K562 (cell line): ENCODE results near the gene NOL4L. TPM values are rescaled to one million over a fixed set of nuclear protein-coding genes. Genes with fewer than 3 reads are reported as not detected.

Experiments used
- ATAC-seq: fragments of 200-7000 bp; cut with Tn5 transposase; 3 replicates; pipeline ENCODE4 v1.9.1; 2020; ENCODE audit warnings: moderate library complexity
- BruUV-seq: library from RNA; stranded (reverse); fragments of 400-500 nt; replicated peaks from 2 replicates; lab custom pipeline; 2021; lab: Mats Ljungman, UMichigan
- CTCF ChIA-PET: fragments of 300-600 bp; formaldehyde crosslinking; extraction: SDS; loops from one replicate; lab custom pipeline; 2021; ENCODE audit warnings: low intra/inter-chr PET ratio; lab: Yijun Ruan, JAX
- POLR2A ChIA-PET: fragments of 300-600, 350-650 bp; sonication (Branson Sonifier 250); formaldehyde crosslinking; extraction: SDS; loops from one replicate; lab custom pipeline; 2021; ENCODE audit warnings: antibody characterized with exemption, inconsistent platforms; lab: Yijun Ruan, JAX
- DNase-seq, 4 experiments: peaks; one replicate each; pipeline versions ENCODE4 v3.0.0 to v3.0.0-alpha.2; 2011 to 2018; ENCODE audit warnings: low spot score in 3 of 4, mixed read lengths in 3 of 4; ENCODE audit errors: extremely low read depth in 1 of 4
- FAIRE-seq: peaks from 2 replicates; lab custom pipeline; 2011; peaks lifted over from hg19 to GRCh38; lab: Jason Lieb, UNC
- H2AFZ ChIP-seq: 2 replicates; pipeline ENCODE4 v1.6.0; 2011; ENCODE audit warnings: low read depth, low read length, control low read depth, inconsistent platforms
- H3K27ac ChIP-seq: fragments of 200-600 bp; 3 replicates; pipeline ENCODE4 v1.8.0; 2011; ENCODE audit warnings: low read depth, mild to moderate bottlenecking, control low read depth, inconsistent platforms, low read length, moderate library complexity, mixed read lengths; ENCODE audit errors: extremely low read depth
- H3K27me3 ChIP-seq, 2 experiments: fragments of 300-600 bp in 1 of 2; 2 replicates in 1 of 2; 3 replicates in 1 of 2; pipeline versions ENCODE4 v1.6.0 to v1.8.0; 2011; ENCODE audit warnings: inconsistent platforms in 2 of 2, low read length in 2 of 2, mild to moderate bottlenecking in 1 of 2, mixed read lengths in 1 of 2, moderate library complexity in 1 of 2; ENCODE audit not compliant: control insufficient read depth in 2 of 2, insufficient read depth in 2 of 2
- H3K36me3 ChIP-seq: fragments of 300-600 bp; 3 replicates; pipeline ENCODE4 v1.8.0; 2011; ENCODE audit warnings: mild to moderate bottlenecking, low read length, inconsistent platforms; ENCODE audit not compliant: control insufficient read depth, insufficient read depth
- H3K4me1 ChIP-seq, 2 experiments: fragments of 200-600 bp in 1 of 2; replicated peaks in 1 of 2; 2 replicates in 1 of 2; 3 replicates in 1 of 2; pipeline versions ENCODE4 v1.5.1 to v1.8.0; 2011; ENCODE audit warnings: inconsistent platforms in 2 of 2, low read length in 2 of 2, mild to moderate bottlenecking in 1 of 2, mixed read lengths in 1 of 2, moderate library complexity in 1 of 2; ENCODE audit not compliant: control insufficient read depth in 2 of 2, insufficient read depth in 2 of 2
- H3K4me2 ChIP-seq: 2 replicates; pipeline ENCODE4 v1.6.1; 2011; ENCODE audit warnings: low read length, control low read depth, inconsistent platforms, mixed read lengths; ENCODE audit not compliant: insufficient read depth
- H3K4me3 ChIP-seq: fragments of 200-600 bp; sonication (generic), shearing (Covaris generic); 2 replicates; pipeline ENCODE4 v1.5.1; 2016; ENCODE audit warnings: control low read depth, inconsistent platforms
- H3K79me2 ChIP-seq: fragments of 200-600 bp; 3 replicates; pipeline ENCODE4 v1.8.0; 2011; ENCODE audit warnings: low read length, inconsistent platforms; ENCODE audit not compliant: control insufficient read depth, insufficient read depth
- H3K9ac ChIP-seq, 2 experiments: 2 replicates each; pipeline versions ENCODE4 v1.6.0 to v1.6.1; 2011; ENCODE audit warnings: low read depth in 2 of 2, low read length in 2 of 2, control low read depth in 1 of 2, inconsistent platforms in 1 of 2, mild to moderate bottlenecking in 1 of 2, mixed read lengths in 1 of 2; ENCODE audit not compliant: insufficient read depth in 1 of 2
- H3K9me1 ChIP-seq: one replicate; pipeline ENCODE4 v1.6.0; 2011; ENCODE audit warnings: inconsistent platforms, mild to moderate bottlenecking, low read length, moderate library complexity; ENCODE audit not compliant: control insufficient read depth, insufficient read depth
- H3K9me3 ChIP-seq: replicated peaks from 2 replicates; pipeline ENCODE4 v1.5.1; 2011; ENCODE audit warnings: low read depth, low read length, inconsistent platforms; ENCODE audit not compliant: control insufficient read depth, insufficient read depth
- H4K20me1 ChIP-seq: replicated peaks from 2 replicates; pipeline ENCODE4 v1.6.1; 2011; ENCODE audit warnings: low read length, inconsistent platforms, mixed read lengths; ENCODE audit not compliant: control insufficient read depth, insufficient read depth
- ARID1B ChIP-seq: fragments of 450-650 bp; IDR thresholded peaks from 2 replicates; pipeline ENCODE4 v1.6.1; 2016; ENCODE audit warnings: antibody characterized with exemption, mild to moderate bottlenecking, inconsistent platforms
- CTBP1 ChIP-seq: fragments of 450-650 bp; IDR thresholded peaks from 2 replicates; pipeline ENCODE4 v1.6.1; 2016; ENCODE audit warnings: borderline replicate concordance
- EHMT2 ChIP-seq: fragments of 450-650 bp; IDR thresholded peaks from 2 replicates; pipeline ENCODE4 v1.6.1; 2018; ENCODE audit warnings: antibody characterized with exemption
- ELF4 ChIP-seq: fragments of 450-650 bp; formaldehyde crosslinking; IDR thresholded peaks from 2 replicates; pipeline ENCODE4 v1.4.0; 2022; ENCODE audit warnings: missing genetic modification characterization
- GATAD2A ChIP-seq: fragments of 450-650 bp; IDR thresholded peaks from 2 replicates; pipeline ENCODE4 v1.6.1; 2017
- HDAC1 ChIP-seq, 2 experiments: fragments of 450-650 bp; IDR thresholded peaks; 2 replicates each; pipeline ENCODE4 v1.6.1; 2016 to 2017; ENCODE audit warnings: inconsistent platforms in 1 of 2, mild to moderate bottlenecking in 1 of 2, moderate library complexity in 1 of 2
- HDAC2 ChIP-seq: fragments of 450-650 bp; IDR thresholded peaks from 2 replicates; pipeline ENCODE4 v1.6.1; 2016; ENCODE audit warnings: mild to moderate bottlenecking
- HLTF ChIP-seq: fragments of 450-650 bp; IDR thresholded peaks from 2 replicates; pipeline ENCODE4 v1.6.1; 2016
- HOMEZ ChIP-seq: fragments of 250-450 bp; sonication (Bioruptor Pico); IDR thresholded peaks from 2 replicates; pipeline ENCODE4 v1.4.0; 2020; ENCODE audit warnings: mild to moderate bottlenecking, moderate library complexity
- PHB2 ChIP-seq: fragments of 450-650 bp; IDR thresholded peaks from 2 replicates; pipeline ENCODE4 v1.6.1; 2017; ENCODE audit warnings: low read depth
- POLR2A ChIP-seq: fragments of 450-650 bp; conservative IDR thresholded peaks from 2 replicates; pipeline ENCODE4 v1.6.1; 2016
- POLR2B ChIP-seq: fragments of 450-650 bp; IDR thresholded peaks from 2 replicates; pipeline ENCODE4 v1.6.1; 2018; ENCODE audit warnings: low read depth; ENCODE audit not compliant: partially characterized antibody
- SUPT5H ChIP-seq: fragments of 450-650 bp; IDR thresholded peaks from 2 replicates; pipeline ENCODE4 v1.6.1; 2016
- YBX1 ChIP-seq: fragments of 450-650 bp; IDR thresholded peaks from 2 replicates; pipeline ENCODE4 v1.7.1; 2016; ENCODE audit warnings: mild to moderate bottlenecking
- ZNF280A ChIP-seq: fragments of 450-650 bp; IDR thresholded peaks from 2 replicates; pipeline ENCODE4 v1.6.1; 2018; ENCODE audit warnings: mild to moderate bottlenecking, low read depth; ENCODE audit not compliant: partially characterized antibody
- ZNF766 ChIP-seq: fragments of 200-800 bp; sonication (Bioruptor generic); conservative IDR thresholded peaks from 2 replicates; pipeline ENCODE4 v1.6.1; 2016; ENCODE audit warnings: missing genetic modification characterization, missing compliant biosample characterization
- ZNF785 ChIP-seq: fragments of 250-450 bp; sonication (Bioruptor Pico); IDR thresholded peaks from 2 replicates; pipeline ENCODE4 v1.4.0; 2020; ENCODE audit warnings: mild to moderate bottlenecking
- WGBS: fragments of 100-300 bp; shearing (Covaris generic); methylation state at CpG from one replicate; pipeline ENCODE4 v1.1.6; 2016; ENCODE audit warnings: low coverage, mixed read lengths; ENCODE audit not compliant: insufficient coverage; ENCODE audit errors: missing lambda C conversion rate; 5-methylcytosine and 5-hydroxymethylcytosine counted together
- in situ Hi-C: fragments of 300-500 bp; cut with MboI; formaldehyde crosslinking; loops from 4 replicates; pipeline ENCODE4 v1.15.0; 2018; ENCODE audit warnings: inconsistent platforms, mixed read lengths
- intact Hi-C: fragments of 100-400 bp; cut with micrococcal nuclease; formaldehyde crosslinking; loops from 2 replicates; pipeline ENCODE4 v1.14.2; 2022
- polyA plus RNA-seq, 8 experiments: library from polyadenylated mRNA; depleted of rRNA in 4 of 8; stranded (reverse) in 5 of 8; unstranded in 3 of 8; fragments of >200 nt; fragmentation: Nextera tagmentation in 2 of 8; fragmentation: Illumina TruSeq in 1 of 8; extraction: Ambion mirVana in 2 of 8; extraction: Trizol in 1 of 8; gene quantifications; 2 replicates each; pipeline versions ENCODE4 v1.2.1 to v1.2.3, GENCODE V29; 2011 to 2014; ENCODE audit warnings: inconsistent platforms in 1 of 8, missing spikeins in 1 of 8
- total RNA-seq, 7 experiments: library from RNA; depleted of rRNA in 6 of 7; stranded (reverse); fragments of >200 nt in 6 of 7; fragmentation: Illumina TruSeq in 2 of 7; extraction: Trizol in 2 of 7; gene quantifications; 2 replicates each; pipeline versions ENCODE4 v1.2.1 to v1.2.3, GENCODE V29; 2011 to 2021; ENCODE audit warnings: low replicate concordance in 1 of 7

NOL4L gene
- total and polyA plus RNA-seq, 9 of the 15 experiments (the other 6 are each of a cell fraction or from before 2014, with no cell fraction given), result 5.1 to 36.2 (median 13.6) TPM

GRCh38 chr20:32567384-32568178 is 17.6 kb downstream of the NOL4L start:
- ChIA-PET CTCF (no interaction called here), POLR2A (interaction anchor here (0.6 to 1.6 kb wide), 3 partner anchors 10 to 115 kb away, joined by 3 to 6 read pairs (median 4); no protein-coding TSS in a partner anchor)
- H3K9me1 ChIP-seq, result no peaks in the 10 kb centered on the region
- peaks cover 4% of the 10 kb centered on the region for H4K20me1 ChIP-seq
- in situ Hi-C loops, result no loop called here
- WGBS, result 78% methylated on average over 6 of the region's 6 CpGs
- no peak for DNase-seq
- H3K4me1 ChIP-seq, result peaks cover 43 to 62% of the 10 kb centered on the region in 2 experiments
- intact Hi-C loops, result no loop called here
- H2AFZ ChIP-seq, result no peak overlapping the region
- H3K27ac ChIP-seq, result no peak overlapping the region
- no TSS peak for BruUV-seq
- no peaks in the 10 kb centered on the region for H3K9me3 ChIP-seq
- no peak overlapping the region for H3K4me3 ChIP-seq
- H3K79me2 ChIP-seq, result peaks cover 94% of the 10 kb centered on the region
- H3K36me3 ChIP-seq, result peaks cover 42% of the 10 kb centered on the region
- H3K27me3 ChIP-seq, result no peaks in the 10 kb centered on the region; a peak in 1 of 5 replicates
- no peak overlapping the region for H3K4me2 ChIP-seq
- ATAC-seq, result no peak
- H3K9ac ChIP-seq, result peak overlapping the region in 1 of 2 experiments; percentile 14; a peak in 1 of 4 replicates
- FAIRE-seq, result no peak
- TF ChIP-seq GATAD2A (0 out of 2 replicates have a peak, but pooled peaks have one; percentile 13), ELF4 (CRISPR knock-in tag) (0 out of 2 replicates have a peak, but pooled peaks have one; percentile 56), EHMT2 (peak; percentile 82; the same call in 1 of the 2 replicates), ZNF280A (peak; percentile 31), SUPT5H (peak; percentile 26; the same call in 1 of the 2 replicates), CTBP1 (0 out of 2 replicates have a peak, but pooled peaks have one; percentile 34), HOMEZ (CRISPR knock-in tag) (no peak), ZNF785 (CRISPR knock-in tag) (no peak), POLR2B (peak; percentile 23), HDAC2 (0 out of 2 replicates have a peak, but pooled peaks have one; percentile 21), POLR2A (peak; percentile 48), YBX1 (0 out of 2 replicates have a peak, but pooled peaks have one; percentile 41), ARID1B (0 out of 2 replicates have a peak, but pooled peaks have one; percentile 13), PHB2 (0 out of 2 replicates have a peak, but pooled peaks have one; percentile 39), HLTF (peak; percentile 40; the same call in 1 of the 2 replicates), ZNF766 (CRISPR knock-in tag) (no peak), HDAC1 (IDR thresholded peaks at IDR 0.05) (peak in 1 of 2 experiments; percentile 80; a peak in 2 of 4 replicates)
